ENCODE measurements around the gene TCL1A.
"Not testable (repeated sequence)": the region's sequence is repeated elsewhere in the genome, so short reads cannot be mapped to it uniquely, and the experiment has no call there.

Gene TCL1A

GRCh38 chr14:95713596-95714371, at the start of gene TCL1A:
TCL1A (minus strand) TSS chr14:95714125; CDS start chr14:95714066, 59 bp downstream.
- intact Hi-C loops (cut with DNase I; ENCODE audit: low total_unique reads), result no loop called here
- H3K9me3 ChIP-seq, result no peaks in the 10 kb centered on the region
- TF ChIP-seq CTCF (IDR thresholded peaks at IDR 0.05), result no peak
- H3K27me3 ChIP-seq, result peaks cover 0 to 15% of the 10 kb centered on the region in 2 donors
- H3K27ac ChIP-seq, result no peak within 1 kb of the TSS
- no peak for DNase-seq
- H3K36me3 ChIP-seq, result no peaks in the 10 kb centered on the region
- H3K4me3 ChIP-seq, result no peak within 1 kb of the TSS
- H3K4me1 ChIP-seq, result no peaks in the 10 kb centered on the region

GRCh38 chr14:95763032-95763431, 49.1 kb upstream of the TCL1A start:
- H3K36me3 ChIP-seq; H3K4me1 ChIP-seq; intact Hi-C loops (cut with DNase I; ENCODE audit: low total_unique reads); H3K9me3 ChIP-seq; H3K4me3 ChIP-seq; DNase-seq; H3K27ac ChIP-seq: not testable (repeated sequence)
- H3K27me3 ChIP-seq, result peaks cover 0 to 11% of the 10 kb centered on the region in 2 donors

- no peak overlapping the region for H3K4me3 ChIP-seq
- H3K9me3 ChIP-seq, result no peaks in the 10 kb centered on the region
- H3K27me3 ChIP-seq, result peaks cover 0 to 11% of the 10 kb centered on the region in 2 donors
- TF ChIP-seq CTCF (IDR thresholded peaks at IDR 0.05), result no peak
- DNase-seq, result no peak
- no peaks in the 10 kb centered on the region for H3K36me3 ChIP-seq
- no peaks in the 10 kb centered on the region for H3K4me1 ChIP-seq
- H3K27ac ChIP-seq, result no peak overlapping the region
- intact Hi-C loops (cut with DNase I; ENCODE audit: low total_unique reads), result no loop called here
These were observed 47.5 kb upstream of the TCL1A start for GRCh38 chr14:95761436-95761835.

GRCh38 chr14:95760596-95760995, 46.7 kb upstream of the TCL1A start:
- no peak for DNase-seq
- no peaks in the 10 kb centered on the region for H3K36me3 ChIP-seq
- intact Hi-C loops (cut with DNase I; ENCODE audit: low total_unique reads), result no loop called here

GRCh38 chr14:95759941-95760340, 46.0 kb upstream of the TCL1A start:
- Histone ChIP-seq H3K36me3 (no peaks in the 10 kb centered on the region), H3K4me3 (no peak overlapping the region), H3K4me1 (no peaks in the 10 kb centered on the region), H3K27ac (no peak overlapping the region), H3K9me3 (no peaks in the 10 kb centered on the region), H3K27me3 (peaks cover 0 to 11% of the 10 kb centered on the region in 2 donors)
- no peak for DNase-seq
- intact Hi-C loops (cut with DNase I; ENCODE audit: low total_unique reads), result no loop called here
- TF ChIP-seq CTCF (IDR thresholded peaks at IDR 0.05), result no peak

More at GRCh38 chr14:95760596-95760995, 46.7 kb upstream of the TCL1A start:
- Histone ChIP-seq H3K27ac (no peak overlapping the region), H3K4me1 (no peaks in the 10 kb centered on the region), H3K4me3 (no peak overlapping the region), H3K27me3 (peaks cover 0 to 11% of the 10 kb centered on the region in 2 donors), H3K9me3 (no peaks in the 10 kb centered on the region)
- TF ChIP-seq CTCF (IDR thresholded peaks at IDR 0.05), result no peak

- no peak overlapping the region for H3K27ac ChIP-seq
- peaks cover 0 to 11% of the 10 kb centered on the region in 2 donors for H3K27me3 ChIP-seq
- H3K9me3 ChIP-seq, result no peaks in the 10 kb centered on the region
- intact Hi-C loops (cut with DNase I; ENCODE audit: low total_unique reads), result no loop called here
- TF ChIP-seq CTCF (IDR thresholded peaks at IDR 0.05), result no peak
- no peak for DNase-seq
- no peaks in the 10 kb centered on the region for H3K4me1 ChIP-seq
- no peak overlapping the region for H3K4me3 ChIP-seq
- no peaks in the 10 kb centered on the region for H3K36me3 ChIP-seq
These were observed 44.4 kb upstream of the TCL1A start for GRCh38 chr14:95758331-95758730.
